DND-41 (cell line): Measurements from ENCODE around the gene CHAC1.

ENCODE experiments used
- EZH2 ChIP-seq: IDR thresholded peaks from 3 replicates; pipeline ENCODE4 v1.6.1; 2012; ENCODE audit warnings: borderline replicate concordance, low read depth, mild to moderate bottlenecking, moderate library complexity, low read length, inconsistent platforms; ENCODE audit not compliant: severe bottlenecking
- TF ChIP-seq, protein P1 (sequence below): IDR thresholded peaks from 2 replicates; pipeline ENCODE4 v1.5.1; 2012; ENCODE audit warnings: borderline replicate concordance, low read length, moderate library complexity, mild to moderate bottlenecking; ENCODE audit not compliant: poor library complexity, severe bottlenecking; ENCODE audit errors: extremely low read depth

DNA sequence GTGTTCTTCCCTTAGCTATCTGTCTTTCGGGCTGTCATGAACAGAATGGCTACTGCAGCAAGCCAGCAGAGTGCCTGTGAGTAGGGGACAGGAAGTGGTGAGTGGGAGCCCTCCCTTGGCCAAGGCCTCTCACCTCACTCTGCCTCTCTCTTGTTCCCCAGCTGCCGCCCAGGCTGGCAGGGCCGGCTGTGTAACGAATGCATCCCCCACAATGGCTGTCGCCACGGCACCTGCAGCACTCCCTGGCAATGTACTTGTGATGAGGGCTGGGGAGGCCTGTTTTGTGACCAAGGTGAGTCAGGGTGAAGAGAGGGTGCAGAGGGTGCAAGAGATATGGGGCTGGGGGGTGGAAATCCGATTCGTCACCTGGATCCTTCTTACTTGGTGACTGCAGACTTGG, 21.1 kb upstream of the CHAC1 start:
- TF ChIP-seq, protein P1, sequence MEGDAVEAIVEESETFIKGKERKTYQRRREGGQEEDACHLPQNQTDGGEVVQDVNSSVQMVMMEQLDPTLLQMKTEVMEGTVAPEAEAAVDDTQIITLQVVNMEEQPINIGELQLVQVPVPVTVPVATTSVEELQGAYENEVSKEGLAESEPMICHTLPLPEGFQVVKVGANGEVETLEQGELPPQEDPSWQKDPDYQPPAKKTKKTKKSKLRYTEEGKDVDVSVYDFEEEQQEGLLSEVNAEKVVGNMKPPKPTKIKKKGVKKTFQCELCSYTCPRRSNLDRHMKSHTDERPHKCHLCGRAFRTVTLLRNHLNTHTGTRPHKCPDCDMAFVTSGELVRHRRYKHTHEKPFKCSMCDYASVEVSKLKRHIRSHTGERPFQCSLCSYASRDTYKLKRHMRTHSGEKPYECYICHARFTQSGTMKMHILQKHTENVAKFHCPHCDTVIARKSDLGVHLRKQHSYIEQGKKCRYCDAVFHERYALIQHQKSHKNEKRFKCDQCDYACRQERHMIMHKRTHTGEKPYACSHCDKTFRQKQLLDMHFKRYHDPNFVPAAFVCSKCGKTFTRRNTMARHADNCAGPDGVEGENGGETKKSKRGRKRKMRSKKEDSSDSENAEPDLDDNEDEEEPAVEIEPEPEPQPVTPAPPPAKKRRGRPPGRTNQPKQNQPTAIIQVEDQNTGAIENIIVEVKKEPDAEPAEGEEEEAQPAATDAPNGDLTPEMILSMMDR: no peak
- TF ChIP-seq EZH2: no peak
